ENCODE data around the gene SEPTIN3.

The SEPTIN3 gene

GRCh38 chr22:41974691-41975290 lies 5.5 kb downstream of the SEPTIN3 start:
- no peaks in the 10 kb centered on the region for H3K9me3 ChIP-seq
- H3K4me3 ChIP-seq (ENCODE audit: low read depth in 1 of 2, low read length in 1 of 2): no peak overlapping the region
- no peak overlapping the region for H3K27ac ChIP-seq
- H3K4me1 ChIP-seq (ENCODE audit: control insufficient read depth in 1 of 2, insufficient read depth in 1 of 2, low read depth in 1 of 2, low read length in 1 of 2): peaks cover 6 to 11% of the 10 kb centered on the region in 2 experiments
- H3K27me3 ChIP-seq: peaks cover 88% of the 10 kb centered on the region
- no peaks in the 10 kb centered on the region for H3K36me3 ChIP-seq
- TF ChIP-seq, protein P1, sequence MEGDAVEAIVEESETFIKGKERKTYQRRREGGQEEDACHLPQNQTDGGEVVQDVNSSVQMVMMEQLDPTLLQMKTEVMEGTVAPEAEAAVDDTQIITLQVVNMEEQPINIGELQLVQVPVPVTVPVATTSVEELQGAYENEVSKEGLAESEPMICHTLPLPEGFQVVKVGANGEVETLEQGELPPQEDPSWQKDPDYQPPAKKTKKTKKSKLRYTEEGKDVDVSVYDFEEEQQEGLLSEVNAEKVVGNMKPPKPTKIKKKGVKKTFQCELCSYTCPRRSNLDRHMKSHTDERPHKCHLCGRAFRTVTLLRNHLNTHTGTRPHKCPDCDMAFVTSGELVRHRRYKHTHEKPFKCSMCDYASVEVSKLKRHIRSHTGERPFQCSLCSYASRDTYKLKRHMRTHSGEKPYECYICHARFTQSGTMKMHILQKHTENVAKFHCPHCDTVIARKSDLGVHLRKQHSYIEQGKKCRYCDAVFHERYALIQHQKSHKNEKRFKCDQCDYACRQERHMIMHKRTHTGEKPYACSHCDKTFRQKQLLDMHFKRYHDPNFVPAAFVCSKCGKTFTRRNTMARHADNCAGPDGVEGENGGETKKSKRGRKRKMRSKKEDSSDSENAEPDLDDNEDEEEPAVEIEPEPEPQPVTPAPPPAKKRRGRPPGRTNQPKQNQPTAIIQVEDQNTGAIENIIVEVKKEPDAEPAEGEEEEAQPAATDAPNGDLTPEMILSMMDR (IDR thresholded peaks at IDR 0.05): no peak

GRCh38 chr22:41975299-41976069 lies 6.2 kb downstream of the SEPTIN3 start:
- no peaks in the 10 kb centered on the region for H3K9me3 ChIP-seq
- no peak overlapping the region for H3K4me3 ChIP-seq (ENCODE audit: low read depth in 1 of 2, low read length in 1 of 2)
- peaks cover 6 to 11% of the 10 kb centered on the region in 2 experiments for H3K4me1 ChIP-seq (ENCODE audit: control insufficient read depth in 1 of 2, insufficient read depth in 1 of 2, low read depth in 1 of 2, low read length in 1 of 2)
- no peaks in the 10 kb centered on the region for H3K36me3 ChIP-seq
- H3K27me3 ChIP-seq: peaks cover 90% of the 10 kb centered on the region
- H3K27ac ChIP-seq: no peak overlapping the region
- TF ChIP-seq, protein P1 (IDR thresholded peaks at IDR 0.05): no peak

DNA sequence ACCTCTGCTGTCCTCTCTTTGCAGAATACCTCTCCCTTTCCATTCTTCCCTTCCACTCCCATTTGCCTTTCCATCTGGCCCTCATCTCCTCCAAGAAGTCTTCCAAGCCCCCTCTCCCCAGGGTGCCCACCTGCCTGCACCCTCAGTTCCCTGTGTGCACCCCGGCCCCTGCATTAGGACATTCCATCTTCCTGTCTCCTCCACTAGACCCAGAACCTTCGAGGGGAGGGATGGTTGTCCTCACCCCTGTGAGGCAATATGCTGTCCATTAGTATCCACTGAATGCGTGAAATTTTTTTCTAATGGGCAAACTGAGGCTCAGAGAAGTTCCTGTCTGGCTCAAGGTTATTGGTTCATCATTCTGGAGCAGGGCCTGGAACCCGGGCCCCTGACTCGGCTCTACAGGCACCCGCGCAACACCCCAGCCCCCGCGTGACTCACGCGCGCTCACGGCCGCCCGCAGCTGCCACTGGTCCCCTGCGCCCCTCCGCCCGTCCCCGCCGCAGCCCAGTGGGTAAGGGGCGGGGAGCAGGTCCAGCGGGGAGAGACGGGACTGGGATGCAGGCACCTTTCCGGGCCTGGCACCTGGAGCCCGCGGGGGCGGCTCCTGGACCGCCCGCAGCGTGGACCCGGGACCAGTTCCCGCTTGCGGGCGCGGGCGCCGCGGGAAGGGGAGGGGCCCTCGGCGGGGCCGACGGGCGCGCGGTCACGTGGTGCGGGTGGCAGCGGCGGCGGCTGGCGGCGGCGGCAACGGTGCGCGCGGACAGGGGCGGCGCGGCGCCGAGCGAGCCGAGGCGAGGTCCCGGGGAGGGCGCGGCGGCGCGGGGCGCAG lies 7.0 kb downstream of the SEPTIN3 start:
- peaks cover 91% of the 10 kb centered on the region for H3K27me3 ChIP-seq
- H3K4me3 ChIP-seq (ENCODE audit: low read depth in 1 of 2, low read length in 1 of 2): peak overlapping the region in 1 of 2 experiments; percentile 50
- H3K9me3 ChIP-seq: no peaks in the 10 kb centered on the region
- peaks cover 6 to 11% of the 10 kb centered on the region in 2 experiments for H3K4me1 ChIP-seq (ENCODE audit: control insufficient read depth in 1 of 2, insufficient read depth in 1 of 2, low read depth in 1 of 2, low read length in 1 of 2)
- no peak overlapping the region for H3K27ac ChIP-seq
- no peaks in the 10 kb centered on the region for H3K36me3 ChIP-seq
- TF ChIP-seq, protein P1 (IDR thresholded peaks at IDR 0.05): no peak

GRCh38 chr22:41976961-41977566 lies 7.8 kb downstream of the SEPTIN3 start:
- H3K36me3 ChIP-seq: no peaks in the 10 kb centered on the region
- TF ChIP-seq, protein P1 (IDR thresholded peaks at IDR 0.05): no peak
- H3K4me1 ChIP-seq (ENCODE audit: control insufficient read depth in 1 of 2, insufficient read depth in 1 of 2, low read depth in 1 of 2, low read length in 1 of 2): peaks cover 6 to 11% of the 10 kb centered on the region in 2 experiments
- H3K9me3 ChIP-seq: no peaks in the 10 kb centered on the region
- no peak overlapping the region for H3K4me3 ChIP-seq (ENCODE audit: low read depth in 1 of 2, low read length in 1 of 2)
- peaks cover 83% of the 10 kb centered on the region for H3K27me3 ChIP-seq
- no peak overlapping the region for H3K27ac ChIP-seq

- H3K36me3 ChIP-seq: no peaks in the 10 kb centered on the region
- TF ChIP-seq, protein P1 (IDR thresholded peaks at IDR 0.05): no peak
Measured at GRCh38 chr22:41978732-41979131, 9.5 kb downstream of the SEPTIN3 start.

More at GRCh38 chr22:41978732-41979131, 9.5 kb downstream of the SEPTIN3 start:
- Histone ChIP-seq H3K4me1 (ENCODE audit: control insufficient read depth in 1 of 2, insufficient read depth in 1 of 2, low read depth in 1 of 2, low read length in 1 of 2) (peaks cover 16 to 20% of the 10 kb centered on the region in 2 experiments), H3K27ac (no peak overlapping the region), H3K27me3 (peaks cover 68% of the 10 kb centered on the region), H3K4me3 (ENCODE audit: low read depth in 1 of 2, low read length in 1 of 2) (no peak overlapping the region), H3K9me3 (no peaks in the 10 kb centered on the region)

Measured in neutrophil (primary cell).